ENCODE results near the gene ATP2C1. TPM values are rescaled to one million over a fixed set of nuclear protein-coding genes. Genes with fewer than 3 reads are reported as not detected.

Gene ATP2C1
- total RNA-seq, 4 donors from 2014 or later: 20.9 to 60.8 (median 44.6) TPM

DNA sequence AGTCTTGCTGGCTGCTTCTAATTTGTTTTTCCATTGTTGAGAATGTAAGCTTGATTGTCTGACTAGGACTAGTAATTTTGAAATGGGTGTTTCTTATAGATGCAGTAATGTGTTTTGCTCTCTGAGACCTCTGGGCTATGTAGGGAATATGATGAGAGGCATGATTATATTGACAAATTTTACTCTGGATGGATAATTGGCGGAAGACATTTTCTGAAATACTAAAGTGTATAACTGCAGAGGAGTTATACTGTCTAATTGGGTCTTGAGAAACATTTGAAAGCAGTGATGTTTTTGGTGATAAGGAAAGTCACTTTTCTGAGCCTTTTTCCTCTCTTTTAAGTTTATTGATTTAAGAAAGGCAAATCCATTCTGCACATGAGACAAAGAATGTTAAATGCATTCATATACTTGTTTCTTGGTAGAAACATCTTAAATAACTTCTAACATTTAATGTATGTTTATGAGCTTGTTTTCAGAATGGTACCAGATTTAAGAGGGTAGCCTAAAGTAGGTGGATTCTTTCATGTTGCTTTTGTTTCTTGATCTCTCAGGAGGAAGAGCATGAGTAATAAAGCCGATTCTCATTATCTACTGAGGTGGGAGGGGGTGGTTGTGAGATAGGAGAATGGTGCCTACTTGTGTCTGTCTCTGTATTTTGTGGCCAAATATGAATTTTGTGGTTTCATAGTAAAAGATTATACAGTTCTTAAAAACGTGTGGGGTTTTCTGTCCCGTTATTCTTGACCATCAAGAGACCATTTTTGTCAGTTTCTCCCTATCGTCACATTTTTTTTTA lies 2.0 kb downstream of the ATP2C1 start:
- intact Hi-C loops (cut with DNase I; ENCODE audit: low total_unique reads): no loop called here
- peak overlapping the region in 1 of 4 donors; percentile 86 for H3K4me3 ChIP-seq
- H3K36me3 ChIP-seq: no peaks in the 10 kb centered on the region
- no peaks in the 10 kb centered on the region for H3K9me3 ChIP-seq
- H3K4me1 ChIP-seq: peaks cover 0 to 30% (median 16%) of the 10 kb centered on the region in 4 donors
- no peak for DNase-seq
- no peak overlapping the region for H3K27ac ChIP-seq
- H3K27me3 ChIP-seq: no peaks in the 10 kb centered on the region
- 71 to 72% methylated on average over 5 of the region's 5 CpGs for WGBS, 2 donors (ENCODE audit: low coverage in 1 of 2)
- in situ Hi-C loops (cut with MboI; ENCODE audit: low pct_ligation_motif_present in 1 of 4, low pct_unique_long_range_greater_than_20kb in 1 of 4, low sequenced_read_pairs in 3 of 4): loop anchor here in 2 of 4 donors (10.0 kb wide), 2 partner anchors 131 to 151 kb away; partner anchors contain the start of gene PIK3R4 (in 1 of the 2)
- TF ChIP-seq EP300 (IDR thresholded peaks at IDR 0.05; ENCODE audit: low read depth): no peak

DNA sequence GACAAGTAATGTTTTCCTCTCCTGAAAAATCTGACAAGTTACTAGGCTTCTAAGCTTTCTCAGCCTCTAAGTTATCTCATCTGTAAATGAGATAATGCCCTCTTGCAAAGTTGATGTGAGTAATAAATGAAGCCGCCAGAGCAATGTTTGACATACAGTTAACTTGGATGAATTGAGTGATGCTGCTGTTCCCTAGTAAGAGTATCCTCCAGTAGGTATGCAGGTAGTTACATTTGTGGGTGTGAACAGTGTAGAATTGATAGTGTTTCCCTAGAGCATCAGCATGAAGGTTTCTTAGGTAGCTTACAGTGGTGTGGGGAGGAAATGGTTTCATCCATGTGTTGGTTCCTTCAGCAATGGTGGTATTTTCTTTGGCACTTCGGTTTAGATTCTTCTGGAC lies 3.4 kb downstream of the ATP2C1 start:
- Histone ChIP-seq H3K4me3 (no peak overlapping the region), H3K27me3 (no peaks in the 10 kb centered on the region), H3K36me3 (no peaks in the 10 kb centered on the region), H3K4me1 (peaks cover 0 to 32% (median 18%) of the 10 kb centered on the region in 4 donors), H3K27ac (no peak overlapping the region), H3K9me3 (no peaks in the 10 kb centered on the region)
- TF ChIP-seq EP300 (IDR thresholded peaks at IDR 0.05; ENCODE audit: low read depth): no peak
- TF ChIP-seq, protein P1, sequence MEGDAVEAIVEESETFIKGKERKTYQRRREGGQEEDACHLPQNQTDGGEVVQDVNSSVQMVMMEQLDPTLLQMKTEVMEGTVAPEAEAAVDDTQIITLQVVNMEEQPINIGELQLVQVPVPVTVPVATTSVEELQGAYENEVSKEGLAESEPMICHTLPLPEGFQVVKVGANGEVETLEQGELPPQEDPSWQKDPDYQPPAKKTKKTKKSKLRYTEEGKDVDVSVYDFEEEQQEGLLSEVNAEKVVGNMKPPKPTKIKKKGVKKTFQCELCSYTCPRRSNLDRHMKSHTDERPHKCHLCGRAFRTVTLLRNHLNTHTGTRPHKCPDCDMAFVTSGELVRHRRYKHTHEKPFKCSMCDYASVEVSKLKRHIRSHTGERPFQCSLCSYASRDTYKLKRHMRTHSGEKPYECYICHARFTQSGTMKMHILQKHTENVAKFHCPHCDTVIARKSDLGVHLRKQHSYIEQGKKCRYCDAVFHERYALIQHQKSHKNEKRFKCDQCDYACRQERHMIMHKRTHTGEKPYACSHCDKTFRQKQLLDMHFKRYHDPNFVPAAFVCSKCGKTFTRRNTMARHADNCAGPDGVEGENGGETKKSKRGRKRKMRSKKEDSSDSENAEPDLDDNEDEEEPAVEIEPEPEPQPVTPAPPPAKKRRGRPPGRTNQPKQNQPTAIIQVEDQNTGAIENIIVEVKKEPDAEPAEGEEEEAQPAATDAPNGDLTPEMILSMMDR (IDR thresholded peaks at IDR 0.05): no peak
- no peak for TF ChIP-seq POLR2AphosphoS5 (IDR thresholded peaks at IDR 0.05)
- TF ChIP-seq POLR2A (IDR thresholded peaks at IDR 0.05): no peak
- no peak for DNase-seq
- in situ Hi-C loops (cut with MboI; ENCODE audit: low pct_ligation_motif_present in 1 of 4, low pct_unique_long_range_greater_than_20kb in 1 of 4, low sequenced_read_pairs in 3 of 4) (loop anchor here in 2 of 4 donors (10.0 kb wide), 2 partner anchors 133 to 153 kb away; partner anchors contain the start of gene PIK3R4 (in 1 of the 2)), intact Hi-C loops (cut with DNase I; ENCODE audit: low total_unique reads) (no loop called here)
- 88 to 89% methylated on average over 1 to 2 of the region's 2 CpGs for WGBS, 2 donors (ENCODE audit: low coverage in 1 of 2)

DNA sequence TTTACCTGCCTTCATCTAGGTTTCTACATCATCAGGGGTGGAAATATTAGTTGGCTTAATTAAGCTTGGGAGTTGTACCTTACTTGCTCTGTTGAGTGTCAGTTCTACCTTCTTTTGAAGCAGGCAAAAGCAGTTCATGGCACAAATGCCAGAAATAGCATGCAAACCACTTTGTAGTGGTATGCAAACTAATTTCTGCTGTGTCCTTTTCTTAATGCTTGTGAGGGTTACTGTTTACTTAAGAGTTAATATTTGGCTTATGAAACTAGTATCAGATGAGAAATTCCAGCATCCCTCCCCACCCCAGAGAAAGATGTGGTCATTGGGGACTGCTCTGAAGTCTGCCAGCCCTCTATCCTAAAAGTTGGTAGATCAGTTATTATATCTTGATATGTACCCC lies 7.1 kb downstream of the ATP2C1 start:
- in situ Hi-C loops (cut with MboI; ENCODE audit: low pct_ligation_motif_present in 1 of 4, low pct_unique_long_range_greater_than_20kb in 1 of 4, low sequenced_read_pairs in 3 of 4) (no loop called here), intact Hi-C loops (cut with DNase I; ENCODE audit: low total_unique reads) (no loop called here)
- Histone ChIP-seq H3K4me1 (peaks cover 0 to 29% (median 13%) of the 10 kb centered on the region in 4 donors), H3K36me3 (no peaks in the 10 kb centered on the region), H3K9me3 (no peaks in the 10 kb centered on the region), H3K27ac (no peak overlapping the region), H3K4me3 (no peak overlapping the region), H3K27me3 (no peaks in the 10 kb centered on the region)
- TF ChIP-seq, protein P1 (IDR thresholded peaks at IDR 0.05): no peak
- no peak for DNase-seq

DNA sequence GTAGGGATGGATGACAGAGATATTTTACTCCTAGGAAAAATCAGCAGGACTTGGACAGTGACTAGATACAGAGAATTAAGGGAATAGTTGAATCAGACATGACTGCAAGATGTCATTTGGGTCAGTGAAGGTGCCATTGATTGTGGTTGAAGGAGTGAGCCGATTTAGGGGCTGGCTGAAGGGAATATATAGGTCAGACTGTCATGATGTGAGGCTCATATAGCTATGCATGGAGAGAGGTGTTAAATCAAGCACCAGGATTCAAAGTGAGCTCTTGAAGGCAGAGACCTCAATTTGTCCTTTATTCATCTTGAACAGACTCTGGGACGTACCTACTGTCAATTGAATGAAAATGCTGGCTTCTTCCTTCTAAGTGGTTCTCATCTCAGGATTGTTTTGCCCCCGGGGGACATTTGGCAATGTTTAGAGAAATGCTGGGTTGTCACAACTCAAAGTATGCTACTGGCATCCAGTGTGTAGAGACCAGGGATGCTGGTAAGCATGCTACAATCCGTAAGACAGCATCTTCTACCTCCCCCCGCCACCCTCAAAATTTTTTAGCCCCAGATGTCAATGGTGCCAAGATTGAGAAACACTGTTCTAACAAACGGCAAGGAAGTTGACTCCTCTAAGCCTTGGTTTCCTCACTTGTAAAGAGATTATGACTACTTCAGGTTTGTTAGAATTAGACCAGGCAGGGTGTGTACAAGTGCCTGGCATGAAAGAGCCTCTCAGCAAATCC lies 7.8 kb downstream of the ATP2C1 start:
- intact Hi-C loops (cut with DNase I; ENCODE audit: low total_unique reads) (no loop called here), in situ Hi-C loops (cut with MboI; ENCODE audit: low pct_ligation_motif_present in 1 of 4, low pct_unique_long_range_greater_than_20kb in 1 of 4, low sequenced_read_pairs in 3 of 4) (no loop called here)
- peaks cover 0 to 31% (median 14%) of the 10 kb centered on the region in 4 donors for H3K4me1 ChIP-seq
- H3K27ac ChIP-seq: no peak overlapping the region
- H3K27me3 ChIP-seq: no peaks in the 10 kb centered on the region
- TF ChIP-seq EP300 (IDR thresholded peaks at IDR 0.05; ENCODE audit: low read depth) (no peak), POLR2AphosphoS5 (IDR thresholded peaks at IDR 0.05) (no peak), POLR2A (IDR thresholded peaks at IDR 0.05) (no peak)
- TF ChIP-seq, protein P1 (IDR thresholded peaks at IDR 0.05): no peak
- no peaks in the 10 kb centered on the region for H3K36me3 ChIP-seq
- H3K4me3 ChIP-seq: no peak overlapping the region
- WGBS, 2 donors (ENCODE audit: low coverage in 1 of 2): 72 to 77% methylated on average over 6 of the region's 6 CpGs
- H3K9me3 ChIP-seq: no peaks in the 10 kb centered on the region
- no peak for DNase-seq
